ENCODE measurements around the gene HPS1. TPM values are rescaled to one million over a fixed set of nuclear protein-coding genes. Genes with fewer than 3 reads are reported as not detected.

The HPS1 gene
- total RNA-seq, 1 experiment from 2014 or later = 146 TPM

GRCh38 chr10:98485959-98486358, 39.2 kb upstream of the HPS1 start:
- no peak for DNase-seq (ENCODE audit: low read depth, low spot score)
- CTCF ChIA-PET = no interaction called here
- Histone ChIP-seq H3K27me3 (ENCODE audit: control insufficient read depth, insufficient read depth, low read length) (peaks cover 3% of the 10 kb centered on the region), H3K4me3 (ENCODE audit: low read depth in 2 of 2, low read length in 2 of 2) (no peak overlapping the region), H3K27ac (ENCODE audit: low read length) (no peak overlapping the region), H3K9me3 (ENCODE audit: control insufficient read depth, insufficient read depth, low read depth, low read length) (no peaks in the 10 kb centered on the region), H3K36me3 (ENCODE audit: control insufficient read depth, insufficient read depth, low read length) (no peaks in the 10 kb centered on the region), H3K4me1 (ENCODE audit: control insufficient read depth, insufficient read depth, low read length) (no peaks in the 10 kb centered on the region)
- in situ Hi-C loops (cut with HindIII; ENCODE audit: low pct_unique_long_range_greater_than_20kb, low sequenced_read_pairs) (no loop called here), intact Hi-C loops (cut with micrococcal nuclease; ENCODE audit: unreplicated experiment) (no loop called here)
- POLR2A ChIA-PET = no interaction called here
- no peak for ATAC-seq
- no TSS peak for BruUV-seq (replicated peaks)
- TF ChIP-seq, protein P1, sequence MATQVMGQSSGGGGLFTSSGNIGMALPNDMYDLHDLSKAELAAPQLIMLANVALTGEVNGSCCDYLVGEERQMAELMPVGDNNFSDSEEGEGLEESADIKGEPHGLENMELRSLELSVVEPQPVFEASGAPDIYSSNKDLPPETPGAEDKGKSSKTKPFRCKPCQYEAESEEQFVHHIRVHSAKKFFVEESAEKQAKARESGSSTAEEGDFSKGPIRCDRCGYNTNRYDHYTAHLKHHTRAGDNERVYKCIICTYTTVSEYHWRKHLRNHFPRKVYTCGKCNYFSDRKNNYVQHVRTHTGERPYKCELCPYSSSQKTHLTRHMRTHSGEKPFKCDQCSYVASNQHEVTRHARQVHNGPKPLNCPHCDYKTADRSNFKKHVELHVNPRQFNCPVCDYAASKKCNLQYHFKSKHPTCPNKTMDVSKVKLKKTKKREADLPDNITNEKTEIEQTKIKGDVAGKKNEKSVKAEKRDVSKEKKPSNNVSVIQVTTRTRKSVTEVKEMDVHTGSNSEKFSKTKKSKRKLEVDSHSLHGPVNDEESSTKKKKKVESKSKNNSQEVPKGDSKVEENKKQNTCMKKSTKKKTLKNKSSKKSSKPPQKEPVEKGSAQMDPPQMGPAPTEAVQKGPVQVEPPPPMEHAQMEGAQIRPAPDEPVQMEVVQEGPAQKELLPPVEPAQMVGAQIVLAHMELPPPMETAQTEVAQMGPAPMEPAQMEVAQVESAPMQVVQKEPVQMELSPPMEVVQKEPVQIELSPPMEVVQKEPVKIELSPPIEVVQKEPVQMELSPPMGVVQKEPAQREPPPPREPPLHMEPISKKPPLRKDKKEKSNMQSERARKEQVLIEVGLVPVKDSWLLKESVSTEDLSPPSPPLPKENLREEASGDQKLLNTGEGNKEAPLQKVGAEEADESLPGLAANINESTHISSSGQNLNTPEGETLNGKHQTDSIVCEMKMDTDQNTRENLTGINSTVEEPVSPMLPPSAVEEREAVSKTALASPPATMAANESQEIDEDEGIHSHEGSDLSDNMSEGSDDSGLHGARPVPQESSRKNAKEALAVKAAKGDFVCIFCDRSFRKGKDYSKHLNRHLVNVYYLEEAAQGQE (IDR thresholded peaks at IDR 0.05; ENCODE audit: insufficient read depth in 1 of 2, low read depth in 2 of 2, low read length in 1 of 2) = no peak
- TF ChIP-seq SIN3A (IDR thresholded peaks at IDR 0.05; ENCODE audit: borderline replicate concordance, insufficient read depth, low read depth, low read length) (no peak), POLR2AphosphoS5 (IDR thresholded peaks at IDR 0.05; ENCODE audit: low read depth, low read length) (no peak), CTCF (IDR thresholded peaks at IDR 0.05) (no peak), TCF7L2 (IDR thresholded peaks at IDR 0.05; ENCODE audit: low read depth, low read length) (no peak)

DNA sequence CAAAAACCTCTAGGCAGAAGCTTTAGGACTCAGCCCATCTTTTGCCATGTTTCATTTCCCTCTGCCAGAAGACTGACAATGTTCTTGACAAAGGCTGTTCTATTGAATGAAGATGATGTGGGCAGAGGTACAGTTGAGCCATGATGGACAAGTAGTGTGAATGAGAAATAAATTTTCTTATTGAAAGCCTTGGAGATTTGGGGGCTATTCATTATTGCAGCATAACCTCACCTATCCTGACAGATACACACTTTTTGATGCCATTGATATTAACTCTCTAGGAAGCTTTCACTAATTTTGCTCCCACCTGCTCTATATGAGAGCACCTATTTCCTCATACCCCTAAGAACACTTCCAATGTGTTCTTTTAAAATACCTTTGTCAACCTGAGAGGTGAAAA, 36.9 kb upstream of the HPS1 start:
- ATAC-seq = no peak
- no peaks in the 10 kb centered on the region for H3K36me3 ChIP-seq (ENCODE audit: control insufficient read depth, insufficient read depth, low read length)
- intact Hi-C loops (cut with micrococcal nuclease; ENCODE audit: unreplicated experiment) (no loop called here), in situ Hi-C loops (cut with HindIII; ENCODE audit: low pct_unique_long_range_greater_than_20kb, low sequenced_read_pairs) (no loop called here)
- no peak for DNase-seq (ENCODE audit: low read depth, low spot score)
- H3K4me1 ChIP-seq (ENCODE audit: control insufficient read depth, insufficient read depth, low read length) = no peaks in the 10 kb centered on the region
- no peak overlapping the region for H3K27ac ChIP-seq (ENCODE audit: low read length)
- TF ChIP-seq TCF7L2 (IDR thresholded peaks at IDR 0.05; ENCODE audit: low read depth, low read length) (no peak), POLR2AphosphoS5 (IDR thresholded peaks at IDR 0.05; ENCODE audit: low read depth, low read length) (no peak), CTCF (IDR thresholded peaks at IDR 0.05) (no peak), SIN3A (IDR thresholded peaks at IDR 0.05; ENCODE audit: borderline replicate concordance, insufficient read depth, low read depth, low read length) (no peak)
- TF ChIP-seq, protein P1 (IDR thresholded peaks at IDR 0.05; ENCODE audit: insufficient read depth in 1 of 2, low read depth in 2 of 2, low read length in 1 of 2) = no peak
- POLR2A ChIA-PET = no interaction called here
- no peaks in the 10 kb centered on the region for H3K9me3 ChIP-seq (ENCODE audit: control insufficient read depth, insufficient read depth, low read depth, low read length)
- no peak overlapping the region for H3K4me3 ChIP-seq (ENCODE audit: low read depth in 2 of 2, low read length in 2 of 2)
- H3K27me3 ChIP-seq (ENCODE audit: control insufficient read depth, insufficient read depth, low read length) = peaks cover 3% of the 10 kb centered on the region
- CTCF ChIA-PET = no interaction called here
- no TSS peak for BruUV-seq (replicated peaks)

Measured in Panc1 (cell line).